Measurements from ENCODE around the gene SLC39A11. TPM values are rescaled to one million over a fixed set of nuclear protein-coding genes. Genes with fewer than 3 reads are reported as not detected.

The SLC39A11 gene
- total RNA-seq, 1 experiment from 2014 or later: 18.6 TPM

DNA sequence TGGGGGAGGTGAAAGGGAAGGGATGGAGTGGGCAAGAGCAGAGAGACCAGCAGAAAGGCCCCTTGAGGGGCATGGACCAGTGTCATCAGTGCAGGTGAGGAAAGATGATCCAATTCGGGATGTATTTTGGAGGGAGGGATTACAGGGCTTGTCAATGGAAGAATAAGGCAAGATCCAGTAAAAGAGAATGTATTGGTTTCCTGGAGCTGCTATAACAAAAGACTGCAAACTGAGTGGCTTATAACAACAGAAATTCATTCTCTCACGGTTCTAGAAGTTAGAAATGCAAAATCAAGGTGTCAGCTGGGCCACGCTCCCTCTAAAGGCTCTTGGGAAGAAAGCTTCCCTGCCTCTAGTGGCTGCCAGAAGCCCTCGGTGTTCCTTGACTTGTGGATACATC lies 41.7 kb downstream of the SLC39A11 start:
- Histone ChIP-seq H3K4me3 (ENCODE audit: low read depth, low read length, poor library complexity, severe bottlenecking) (no peak overlapping the region), H3K27ac (ENCODE audit: low read depth, low read length, poor library complexity, severe bottlenecking) (no peak overlapping the region), H3K36me3 (ENCODE audit: insufficient read depth, low read length, poor library complexity, severe bottlenecking) (no peaks in the 10 kb centered on the region), H3K27me3 (replicated peaks; ENCODE audit: insufficient read depth, low read depth, low read length, poor library complexity) (no peaks in the 10 kb centered on the region), H3K9me3 (ENCODE audit: low read depth, low read length, poor library complexity, severe bottlenecking) (no peaks in the 10 kb centered on the region), H3K4me1 (ENCODE audit: insufficient read depth, low read length, poor library complexity, severe bottlenecking) (no peaks in the 10 kb centered on the region)
- ChIA-PET CTCF (interaction anchor here (0.5 kb wide), 1 partner anchor 326 kb away, joined by 5 read pairs; no protein-coding TSS in a partner anchor), POLR2A (ENCODE audit: low non-redundant PET) (no interaction called here)
- intact Hi-C loops (cut with micrococcal nuclease; ENCODE audit: unreplicated experiment): no loop called here
- no peak for TF ChIP-seq EZH2 (IDR thresholded peaks at IDR 0.05; ENCODE audit: borderline replicate concordance, low read depth, low read length, poor library complexity, severe bottlenecking)
- TF ChIP-seq, protein P1, sequence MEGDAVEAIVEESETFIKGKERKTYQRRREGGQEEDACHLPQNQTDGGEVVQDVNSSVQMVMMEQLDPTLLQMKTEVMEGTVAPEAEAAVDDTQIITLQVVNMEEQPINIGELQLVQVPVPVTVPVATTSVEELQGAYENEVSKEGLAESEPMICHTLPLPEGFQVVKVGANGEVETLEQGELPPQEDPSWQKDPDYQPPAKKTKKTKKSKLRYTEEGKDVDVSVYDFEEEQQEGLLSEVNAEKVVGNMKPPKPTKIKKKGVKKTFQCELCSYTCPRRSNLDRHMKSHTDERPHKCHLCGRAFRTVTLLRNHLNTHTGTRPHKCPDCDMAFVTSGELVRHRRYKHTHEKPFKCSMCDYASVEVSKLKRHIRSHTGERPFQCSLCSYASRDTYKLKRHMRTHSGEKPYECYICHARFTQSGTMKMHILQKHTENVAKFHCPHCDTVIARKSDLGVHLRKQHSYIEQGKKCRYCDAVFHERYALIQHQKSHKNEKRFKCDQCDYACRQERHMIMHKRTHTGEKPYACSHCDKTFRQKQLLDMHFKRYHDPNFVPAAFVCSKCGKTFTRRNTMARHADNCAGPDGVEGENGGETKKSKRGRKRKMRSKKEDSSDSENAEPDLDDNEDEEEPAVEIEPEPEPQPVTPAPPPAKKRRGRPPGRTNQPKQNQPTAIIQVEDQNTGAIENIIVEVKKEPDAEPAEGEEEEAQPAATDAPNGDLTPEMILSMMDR (conservative IDR thresholded peaks at IDR 0.05; ENCODE audit: low read depth, low read length): no peak
- DNase-seq (ENCODE audit: low spot score): no peak
- no TSS peak for BruUV-seq (replicated peaks)

DNA sequence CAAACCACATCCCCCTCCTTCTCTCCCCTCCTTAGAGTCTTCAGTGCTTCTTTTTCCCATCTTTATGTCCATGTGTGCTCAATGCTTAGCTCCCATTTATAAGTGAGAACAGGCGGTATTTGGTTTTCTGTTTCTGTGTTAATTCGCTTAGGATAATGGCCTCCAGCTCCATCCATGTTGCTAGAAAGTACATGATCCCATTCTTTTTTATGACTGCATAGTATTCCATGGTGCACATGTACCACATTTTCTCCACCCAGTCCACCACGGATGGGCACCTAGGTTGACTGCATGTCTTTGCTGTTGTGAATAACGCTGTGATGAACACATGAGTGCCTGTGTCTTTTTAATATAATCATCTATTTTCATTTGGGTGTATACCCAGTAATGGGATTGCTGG lies 44.3 kb downstream of the SLC39A11 start:
- Histone ChIP-seq H3K4me3 (ENCODE audit: low read depth, low read length, poor library complexity, severe bottlenecking) (no peak overlapping the region), H3K36me3 (ENCODE audit: insufficient read depth, low read length, poor library complexity, severe bottlenecking) (no peaks in the 10 kb centered on the region), H3K27ac (ENCODE audit: low read depth, low read length, poor library complexity, severe bottlenecking) (no peak overlapping the region), H3K27me3 (replicated peaks; ENCODE audit: insufficient read depth, low read depth, low read length, poor library complexity) (no peaks in the 10 kb centered on the region), H3K9me3 (ENCODE audit: low read depth, low read length, poor library complexity, severe bottlenecking) (no peaks in the 10 kb centered on the region), H3K4me1 (ENCODE audit: insufficient read depth, low read length, poor library complexity, severe bottlenecking) (no peaks in the 10 kb centered on the region)
- TF ChIP-seq EZH2 (IDR thresholded peaks at IDR 0.05; ENCODE audit: borderline replicate concordance, low read depth, low read length, poor library complexity, severe bottlenecking): no peak
- TF ChIP-seq, protein P1 (conservative IDR thresholded peaks at IDR 0.05; ENCODE audit: low read depth, low read length): no peak
- POLR2A ChIA-PET (ENCODE audit: low non-redundant PET): no interaction called here
- intact Hi-C loops (cut with micrococcal nuclease; ENCODE audit: unreplicated experiment): no loop called here
- no TSS peak for BruUV-seq (replicated peaks)
- DNase-seq (ENCODE audit: low spot score): no peak
- CTCF ChIA-PET: no interaction called here

DNA sequence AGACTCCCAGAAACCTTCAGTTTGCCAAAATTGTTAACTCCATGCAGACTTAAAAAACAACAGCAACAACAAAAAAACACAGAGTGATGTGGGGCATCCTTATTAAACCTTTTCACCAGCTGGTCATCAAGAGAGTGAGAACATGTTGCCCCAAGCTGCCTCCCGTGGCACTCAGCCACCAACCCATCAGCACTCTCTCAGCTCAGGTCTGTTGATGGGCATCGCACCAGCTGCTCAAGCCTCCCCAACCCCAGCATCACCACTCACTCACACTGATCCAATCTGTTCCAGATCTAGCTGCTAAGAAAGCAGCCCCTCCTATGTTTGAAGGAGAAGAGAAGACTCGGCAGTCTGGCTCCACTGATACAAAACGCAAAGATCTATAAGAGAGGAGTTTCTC lies 46.8 kb downstream of the SLC39A11 start:
- no peak overlapping the region for H3K4me3 ChIP-seq (ENCODE audit: low read depth, low read length, poor library complexity, severe bottlenecking)
- H3K27ac ChIP-seq (ENCODE audit: low read depth, low read length, poor library complexity, severe bottlenecking): no peak overlapping the region
- H3K4me1 ChIP-seq (ENCODE audit: insufficient read depth, low read length, poor library complexity, severe bottlenecking): no peaks in the 10 kb centered on the region
- intact Hi-C loops (cut with micrococcal nuclease; ENCODE audit: unreplicated experiment): no loop called here
- no peak for TF ChIP-seq EZH2 (IDR thresholded peaks at IDR 0.05; ENCODE audit: borderline replicate concordance, low read depth, low read length, poor library complexity, severe bottlenecking)
- TF ChIP-seq, protein P1 (conservative IDR thresholded peaks at IDR 0.05; ENCODE audit: low read depth, low read length): no peak
- ChIA-PET CTCF (no interaction called here), POLR2A (ENCODE audit: low non-redundant PET) (no interaction called here)
- no peaks in the 10 kb centered on the region for H3K27me3 ChIP-seq (replicated peaks; ENCODE audit: insufficient read depth, low read depth, low read length, poor library complexity)
- no peaks in the 10 kb centered on the region for H3K9me3 ChIP-seq (ENCODE audit: low read depth, low read length, poor library complexity, severe bottlenecking)
- no peaks in the 10 kb centered on the region for H3K36me3 ChIP-seq (ENCODE audit: insufficient read depth, low read length, poor library complexity, severe bottlenecking)
- no peak for DNase-seq (ENCODE audit: low spot score)
- no TSS peak for BruUV-seq (replicated peaks)
